Right atrium auricular region (tissue), 2 donors: ENCODE measurements around the gene NR3C2. TPM values are rescaled to one million over a fixed set of nuclear protein-coding genes. Genes with fewer than 3 reads are reported as not detected.
A peak's percentile ranks its signal among the peaks of the same experiment; 100 is the strongest.

Experiments
- DNase-seq: peaks from one replicate; pipeline ENCODE4 v3.0.0-alpha.2; 2019; ENCODE audit warnings: low spot score
- H3K27ac ChIP-seq, 2 donors: fragments of 200-600 bp; sonication (generic); 1 replicate in 1 of 2; 2 replicates in 1 of 2; pipeline ENCODE4 v1.5.1; 2016 to 2019
- H3K27me3 ChIP-seq, 2 donors: fragments of 200-600 bp; sonication (generic); one replicate each; pipeline versions ENCODE4 v1.5.1 to v1.6.0; 2017 to 2019
- H3K36me3 ChIP-seq: fragments of 200-600 bp; sonication (generic); one replicate; pipeline ENCODE4 v1.5.1; 2016
- H3K4me1 ChIP-seq, 2 donors: fragments of 200-600 bp; sonication (generic); one replicate each; pipeline versions ENCODE4 v1.5.1 to v1.6.0; 2017 to 2019
- H3K4me3 ChIP-seq, 2 donors: fragments of 200-600 bp; sonication (generic); 1 replicate in 1 of 2; 2 replicates in 1 of 2; pipeline ENCODE4 v1.5.1; 2017 to 2019; ENCODE audit warnings: mild to moderate bottlenecking in 1 of 2, moderate library complexity in 1 of 2
- H3K9me3 ChIP-seq, 2 donors: fragments of 200-600 bp; sonication (generic); one replicate each; pipeline ENCODE4 v1.5.1; 2019
- CTCF ChIP-seq, 2 donors: fragments of 200-600 bp; sonication (generic); IDR thresholded peaks; one replicate each; pipeline ENCODE4 v1.5.1; 2019; ENCODE audit warnings: antibody characterized with exemption in 2 of 2
- total RNA-seq, 2 donors: library from RNA; depleted of rRNA; stranded (reverse); fragments of >200 nt; gene quantifications; one replicate each; pipeline ENCODE4 v1.1.0, GENCODE V29; 2016

The NR3C2 gene
- total RNA-seq, 2 donors from 2014 or later: 15.7 to 39.9 TPM

GRCh38 chr4:148057516-148057915 is 384.7 kb downstream of the NR3C2 start:
- H3K27ac ChIP-seq: peak overlapping the region; percentile 42 to 71
- no peaks in the 10 kb centered on the region for H3K27me3 ChIP-seq
- no peak overlapping the region for H3K4me3 ChIP-seq
- H3K9me3 ChIP-seq: no peaks in the 10 kb centered on the region
- no peak for TF ChIP-seq CTCF (IDR thresholded peaks at IDR 0.05)
- H3K4me1 ChIP-seq: peaks cover 0 to 93% of the 10 kb centered on the region in 2 donors
- no peaks in the 10 kb centered on the region for H3K36me3 ChIP-seq
- no peak for DNase-seq

GRCh38 chr4:148056879-148057278 is 385.3 kb downstream of the NR3C2 start:
- peak; percentile 69 for DNase-seq
- TF ChIP-seq CTCF (IDR thresholded peaks at IDR 0.05): peak in 1 of 2 donors; percentile 58
- Histone ChIP-seq H3K9me3 (no peaks in the 10 kb centered on the region), H3K4me1 (peaks cover 0 to 93% of the 10 kb centered on the region in 2 donors), H3K27ac (peak overlapping the region; percentile 58 to 71), H3K36me3 (no peaks in the 10 kb centered on the region), H3K4me3 (no peak overlapping the region), H3K27me3 (no peaks in the 10 kb centered on the region)

- DNase-seq: no peak
- no peaks in the 10 kb centered on the region for H3K36me3 ChIP-seq
- H3K27ac ChIP-seq: peak overlapping the region; percentile 58 to 71
- H3K27me3 ChIP-seq: no peaks in the 10 kb centered on the region
- no peaks in the 10 kb centered on the region for H3K9me3 ChIP-seq
- no peak for TF ChIP-seq CTCF (IDR thresholded peaks at IDR 0.05)
- H3K4me3 ChIP-seq: no peak overlapping the region
- peaks cover 0 to 93% of the 10 kb centered on the region in 2 donors for H3K4me1 ChIP-seq
Measured at GRCh38 chr4:148055844-148056243, 386.4 kb downstream of the NR3C2 start.

- Histone ChIP-seq H3K4me3 (no peak overlapping the region), H3K27me3 (no peaks in the 10 kb centered on the region), H3K36me3 (no peaks in the 10 kb centered on the region), H3K4me1 (peaks cover 0 to 80% of the 10 kb centered on the region in 2 donors), H3K9me3 (no peaks in the 10 kb centered on the region), H3K27ac (peak overlapping the region; percentile 58 to 71)
- no peak for DNase-seq
- no peak for TF ChIP-seq CTCF (IDR thresholded peaks at IDR 0.05)
Measured at GRCh38 chr4:148054275-148054674, 387.9 kb downstream of the NR3C2 start.

- no peaks in the 10 kb centered on the region for H3K9me3 ChIP-seq
- H3K4me1 ChIP-seq: peaks cover 0 to 72% of the 10 kb centered on the region in 2 donors
Measured at GRCh38 chr4:148053298-148054003, 388.8 kb downstream of the NR3C2 start.

More at GRCh38 chr4:148053298-148054003, 388.8 kb downstream of the NR3C2 start:
- no peak overlapping the region for H3K4me3 ChIP-seq
- H3K27ac ChIP-seq: peak overlapping the region; percentile 58 to 71
- no peak for TF ChIP-seq CTCF (IDR thresholded peaks at IDR 0.05)
- DNase-seq: no peak
- no peaks in the 10 kb centered on the region for H3K27me3 ChIP-seq
- no peaks in the 10 kb centered on the region for H3K36me3 ChIP-seq
